ENCODE results near the gene SNRNP27.

The SNRNP27 gene

GRCh38 chr2:69902213-69902922 lies 8.6 kb downstream of the SNRNP27 start:
- peak overlapping the region; percentile 94 for H3K4me3 Mint-ChIP-seq
- peaks cover 62% of the 10 kb centered on the region for H3K36me3 Mint-ChIP-seq (ENCODE audit: low read depth)
- H3K27me3 Mint-ChIP-seq (ENCODE audit: low read depth) = no peaks in the 10 kb centered on the region
- peak overlapping the region; percentile 95 for H3K27ac Mint-ChIP-seq
- no peak for DNase-seq (ENCODE audit: low spot score)
- H3K9me3 Mint-ChIP-seq = no peaks in the 10 kb centered on the region
- H3K4me1 Mint-ChIP-seq (ENCODE audit: low read depth) = peaks cover 47% of the 10 kb centered on the region

DNA sequence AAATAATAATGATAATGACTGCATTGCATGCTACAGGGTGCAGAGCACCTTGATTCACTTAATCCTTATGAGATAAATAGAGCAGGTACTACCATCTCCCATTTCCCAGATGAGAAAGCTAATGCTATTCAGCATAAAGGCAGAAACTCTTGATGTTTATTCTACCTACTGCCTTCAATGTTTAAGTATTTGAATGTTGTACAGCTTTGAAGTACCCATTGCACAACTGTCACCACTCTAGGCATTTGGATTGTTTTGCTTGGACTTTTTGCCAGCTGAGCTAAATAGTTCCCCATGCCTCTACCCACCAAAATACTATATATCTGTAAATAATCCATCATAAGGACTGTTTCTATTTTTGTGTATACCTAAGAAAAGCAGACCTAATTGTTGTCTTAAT lies 13.5 kb downstream of the SNRNP27 start:
- no peak overlapping the region for H3K27ac Mint-ChIP-seq
- no peaks in the 10 kb centered on the region for H3K27me3 Mint-ChIP-seq (ENCODE audit: low read depth)
- H3K4me1 Mint-ChIP-seq (ENCODE audit: low read depth) = peaks cover 26% of the 10 kb centered on the region
- H3K9me3 Mint-ChIP-seq = no peaks in the 10 kb centered on the region
- H3K4me3 Mint-ChIP-seq = no peak overlapping the region
- H3K36me3 Mint-ChIP-seq (ENCODE audit: low read depth) = peaks cover 44% of the 10 kb centered on the region
- no peak for DNase-seq (ENCODE audit: low spot score)

GRCh38 chr2:69911985-69912563 lies 18.3 kb downstream of the SNRNP27 start:
- H3K27ac Mint-ChIP-seq = no peak overlapping the region
- DNase-seq (ENCODE audit: low spot score) = no peak
- H3K9me3 Mint-ChIP-seq = no peaks in the 10 kb centered on the region
- H3K4me3 Mint-ChIP-seq = no peak overlapping the region
- H3K4me1 Mint-ChIP-seq (ENCODE audit: low read depth) = peaks cover 16% of the 10 kb centered on the region
- peaks cover 33% of the 10 kb centered on the region for H3K36me3 Mint-ChIP-seq (ENCODE audit: low read depth)
- H3K27me3 Mint-ChIP-seq (ENCODE audit: low read depth) = no peaks in the 10 kb centered on the region

DNA sequence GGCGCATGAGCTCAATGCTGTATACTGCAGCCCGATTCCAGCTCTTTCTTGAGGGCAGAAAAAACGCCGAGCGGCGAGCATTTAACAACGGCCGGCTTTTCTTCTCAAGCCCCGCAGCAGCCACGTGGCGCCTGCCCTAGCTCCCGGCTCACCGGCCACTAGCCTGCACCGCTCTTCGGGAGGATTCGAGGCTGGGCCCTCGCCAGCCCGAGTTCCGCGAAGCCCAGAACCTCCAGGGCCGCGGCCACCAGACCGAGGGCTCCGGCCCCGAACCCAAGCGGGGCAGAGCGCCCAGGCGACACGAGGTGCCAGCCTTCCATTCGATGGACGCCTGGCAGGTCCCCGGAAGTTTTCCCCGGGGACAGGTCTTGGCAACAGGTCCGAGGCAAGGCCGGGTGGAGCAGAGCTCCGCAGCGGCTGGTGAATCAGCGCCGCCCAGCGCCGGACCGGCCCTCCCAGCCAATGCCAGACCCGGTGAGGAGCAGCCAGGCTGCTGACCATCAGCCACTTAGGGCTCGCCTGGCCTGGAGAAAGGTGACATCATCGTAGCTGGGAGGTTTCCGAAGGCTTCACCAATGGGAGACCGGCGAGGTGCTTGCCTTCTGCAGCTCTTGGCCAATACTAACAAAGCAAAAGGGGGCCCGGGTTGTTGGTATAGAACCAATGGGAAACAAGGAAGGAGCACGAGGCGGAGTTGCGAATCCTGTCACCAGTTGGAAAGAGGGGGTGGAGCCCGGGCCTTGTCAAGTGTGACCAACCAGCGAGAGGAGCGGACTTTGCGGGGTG lies 20.6 kb downstream of the SNRNP27 start:
- no peaks in the 10 kb centered on the region for H3K9me3 Mint-ChIP-seq
- DNase-seq (ENCODE audit: low spot score) = peak; percentile 100
- H3K4me3 Mint-ChIP-seq = peak overlapping the region; percentile 85
- peaks cover 26% of the 10 kb centered on the region for H3K36me3 Mint-ChIP-seq (ENCODE audit: low read depth)
- peak overlapping the region; percentile 88 for H3K27ac Mint-ChIP-seq
- H3K4me1 Mint-ChIP-seq (ENCODE audit: low read depth) = peaks cover 25% of the 10 kb centered on the region
- no peaks in the 10 kb centered on the region for H3K27me3 Mint-ChIP-seq (ENCODE audit: low read depth)

GRCh38 chr2:69914950-69915945 lies 21.5 kb downstream of the SNRNP27 start, which contains the start of gene MXD1:
Gene MXD1 (plus strand): TSS chr2:69915109. CDS start chr2:69915331, 222 bp downstream.
- DNase-seq (ENCODE audit: low spot score) = peak; percentile 30
- H3K36me3 Mint-ChIP-seq (ENCODE audit: low read depth) = peaks cover 30% of the 10 kb centered on the region

DNA sequence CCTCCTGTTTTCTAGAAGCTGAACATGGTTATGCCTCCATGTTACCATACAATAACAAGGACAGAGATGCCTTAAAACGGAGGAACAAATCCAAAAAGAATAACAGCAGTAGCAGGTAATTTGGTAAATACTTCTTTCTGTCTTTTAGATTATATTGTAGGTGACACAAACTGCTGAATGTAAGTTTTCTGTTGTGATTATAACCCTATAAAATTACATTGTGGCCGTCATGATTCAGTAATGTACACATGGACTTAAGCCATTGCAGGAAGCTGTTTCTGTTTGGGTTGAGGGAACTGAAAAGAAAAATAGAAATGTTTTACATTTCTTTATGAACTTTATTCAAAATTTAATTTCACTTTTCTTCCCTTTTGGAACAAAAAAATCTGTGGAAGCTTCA lies 22.4 kb downstream of the SNRNP27 start:
- Mint-ChIP-seq H3K27me3 (ENCODE audit: low read depth) (no peaks in the 10 kb centered on the region), H3K36me3 (ENCODE audit: low read depth) (peaks cover 35% of the 10 kb centered on the region), H3K4me3 (peak overlapping the region; percentile 77), H3K4me1 (ENCODE audit: low read depth) (peaks cover 25% of the 10 kb centered on the region), H3K9me3 (no peaks in the 10 kb centered on the region), H3K27ac (peak overlapping the region; percentile 71)
- no peak for DNase-seq (ENCODE audit: low spot score)

More at GRCh38 chr2:69914950-69915945, 21.5 kb downstream of the SNRNP27 start, which contains the start of gene MXD1:
- Mint-ChIP-seq H3K9me3 (no peaks in the 10 kb centered on the region), H3K4me1 (ENCODE audit: low read depth) (peaks cover 25% of the 10 kb centered on the region), H3K27me3 (ENCODE audit: low read depth) (no peaks in the 10 kb centered on the region), H3K4me3 (peak within 1 kb of the TSS; percentile 85), H3K27ac (peak within 1 kb of the TSS; percentile 88)

GRCh38 chr2:69917852-69918251 lies 24.1 kb downstream of the SNRNP27 start:
- no peaks in the 10 kb centered on the region for H3K27me3 Mint-ChIP-seq (ENCODE audit: low read depth)
- H3K27ac Mint-ChIP-seq = no peak overlapping the region
- DNase-seq (ENCODE audit: low spot score) = no peak
- peaks cover 21% of the 10 kb centered on the region for H3K4me1 Mint-ChIP-seq (ENCODE audit: low read depth)
- peaks cover 42% of the 10 kb centered on the region for H3K36me3 Mint-ChIP-seq (ENCODE audit: low read depth)
- no peaks in the 10 kb centered on the region for H3K9me3 Mint-ChIP-seq
- H3K4me3 Mint-ChIP-seq = no peak overlapping the region

DNA sequence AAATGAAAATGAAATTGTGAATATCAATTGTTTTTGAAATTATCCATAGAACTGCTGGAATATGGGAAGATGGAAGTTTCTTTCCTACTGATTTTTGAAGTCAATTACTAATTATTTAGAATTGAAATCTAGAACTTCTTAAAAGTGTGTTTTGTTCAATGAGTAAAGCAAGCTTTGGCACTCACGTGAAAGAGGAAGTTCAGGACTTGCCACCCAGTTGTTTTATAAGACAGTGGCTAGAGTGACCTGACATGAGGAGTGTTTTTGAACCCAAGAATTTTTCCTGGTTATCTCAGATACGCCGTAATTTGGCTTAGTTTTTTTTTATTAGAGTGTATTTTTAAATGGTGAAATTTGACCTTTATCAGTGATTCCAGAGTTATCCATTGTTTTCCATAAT lies 24.6 kb downstream of the SNRNP27 start:
- H3K36me3 Mint-ChIP-seq (ENCODE audit: low read depth) = peaks cover 46% of the 10 kb centered on the region

GRCh38 chr2:69923116-69923515 lies 29.4 kb downstream of the SNRNP27 start:
- Mint-ChIP-seq H3K27ac (no peak overlapping the region), H3K9me3 (no peaks in the 10 kb centered on the region), H3K27me3 (ENCODE audit: low read depth) (no peaks in the 10 kb centered on the region), H3K36me3 (ENCODE audit: low read depth) (peaks cover 49% of the 10 kb centered on the region), H3K4me1 (ENCODE audit: low read depth) (peaks cover 17% of the 10 kb centered on the region), H3K4me3 (no peak overlapping the region)
- no peak for DNase-seq (ENCODE audit: low spot score)

More for the DNA sequence above, 24.6 kb downstream of the SNRNP27 start:
- no peaks in the 10 kb centered on the region for H3K9me3 Mint-ChIP-seq
- DNase-seq (ENCODE audit: low spot score) = no peak
- no peaks in the 10 kb centered on the region for H3K27me3 Mint-ChIP-seq (ENCODE audit: low read depth)
- peaks cover 23% of the 10 kb centered on the region for H3K4me1 Mint-ChIP-seq (ENCODE audit: low read depth)
- H3K4me3 Mint-ChIP-seq = no peak overlapping the region
- no peak overlapping the region for H3K27ac Mint-ChIP-seq

DNA sequence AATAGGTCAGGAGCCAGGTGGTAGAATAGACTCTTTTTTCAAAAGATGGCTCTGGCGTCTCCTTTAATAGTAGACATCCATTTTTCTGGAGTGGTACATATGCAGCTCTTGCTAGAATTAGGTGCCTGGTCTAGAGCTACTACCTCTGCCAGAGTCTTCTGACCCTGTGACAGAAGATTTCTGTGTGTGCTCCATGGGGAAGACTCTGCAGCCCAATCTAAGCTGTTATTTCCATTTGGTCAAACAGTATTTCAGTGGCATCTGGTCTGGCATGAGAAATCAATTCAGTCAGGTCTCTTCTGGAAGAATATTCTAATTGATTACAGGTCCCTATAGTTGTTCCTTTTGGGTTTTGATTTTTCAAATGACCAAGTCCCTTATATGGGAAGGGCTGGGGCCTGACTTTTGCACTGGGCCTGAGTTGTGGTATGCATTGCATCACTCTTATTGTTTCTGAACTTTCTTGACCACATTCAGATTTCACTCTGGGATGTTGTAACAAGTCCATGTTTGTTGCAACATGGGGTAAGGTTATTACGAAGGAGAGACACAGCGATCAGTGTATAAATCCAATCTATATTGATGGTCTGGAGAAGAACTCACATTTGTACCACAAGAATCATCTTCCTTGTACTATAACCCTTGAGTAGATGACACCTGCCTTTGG lies 33.2 kb downstream of the SNRNP27 start:
- H3K9me3 Mint-ChIP-seq = no peaks in the 10 kb centered on the region
- H3K27me3 Mint-ChIP-seq (ENCODE audit: low read depth) = no peaks in the 10 kb centered on the region
- H3K27ac Mint-ChIP-seq = no peak overlapping the region
- no peak for DNase-seq (ENCODE audit: low spot score)
- peaks cover 39% of the 10 kb centered on the region for H3K36me3 Mint-ChIP-seq (ENCODE audit: low read depth)
- H3K4me3 Mint-ChIP-seq = no peak overlapping the region
- peaks cover 19% of the 10 kb centered on the region for H3K4me1 Mint-ChIP-seq (ENCODE audit: low read depth)

GRCh38 chr2:69931832-69932595 lies 38.3 kb downstream of the SNRNP27 start:
- no peak overlapping the region for H3K4me3 Mint-ChIP-seq
- peaks cover 47% of the 10 kb centered on the region for H3K36me3 Mint-ChIP-seq (ENCODE audit: low read depth)
- H3K27ac Mint-ChIP-seq = peak overlapping the region; percentile 4
- peaks cover 24% of the 10 kb centered on the region for H3K4me1 Mint-ChIP-seq (ENCODE audit: low read depth)
- DNase-seq (ENCODE audit: low spot score) = no peak
- no peaks in the 10 kb centered on the region for H3K9me3 Mint-ChIP-seq
- no peaks in the 10 kb centered on the region for H3K27me3 Mint-ChIP-seq (ENCODE audit: low read depth)

- peaks cover 22% of the 10 kb centered on the region for H3K4me1 Mint-ChIP-seq (ENCODE audit: low read depth)
- peaks cover 47% of the 10 kb centered on the region for H3K36me3 Mint-ChIP-seq (ENCODE audit: low read depth)
- no peak for DNase-seq (ENCODE audit: low spot score)
- no peaks in the 10 kb centered on the region for H3K27me3 Mint-ChIP-seq (ENCODE audit: low read depth)
- H3K4me3 Mint-ChIP-seq = no peak overlapping the region
- no peaks in the 10 kb centered on the region for H3K9me3 Mint-ChIP-seq
- no peak overlapping the region for H3K27ac Mint-ChIP-seq
These were observed 38.8 kb downstream of the SNRNP27 start for GRCh38 chr2:69932596-69932922.

Data from T-helper 2 cell treated with Interferon-gamma antibody and Interleukin-4, amounts not matched to agents 5 μg/mL and 100 μg/mL, for 36 hours (primary cell).